ENCODE results near the gene PRXL2B.

The PRXL2B gene

DNA sequence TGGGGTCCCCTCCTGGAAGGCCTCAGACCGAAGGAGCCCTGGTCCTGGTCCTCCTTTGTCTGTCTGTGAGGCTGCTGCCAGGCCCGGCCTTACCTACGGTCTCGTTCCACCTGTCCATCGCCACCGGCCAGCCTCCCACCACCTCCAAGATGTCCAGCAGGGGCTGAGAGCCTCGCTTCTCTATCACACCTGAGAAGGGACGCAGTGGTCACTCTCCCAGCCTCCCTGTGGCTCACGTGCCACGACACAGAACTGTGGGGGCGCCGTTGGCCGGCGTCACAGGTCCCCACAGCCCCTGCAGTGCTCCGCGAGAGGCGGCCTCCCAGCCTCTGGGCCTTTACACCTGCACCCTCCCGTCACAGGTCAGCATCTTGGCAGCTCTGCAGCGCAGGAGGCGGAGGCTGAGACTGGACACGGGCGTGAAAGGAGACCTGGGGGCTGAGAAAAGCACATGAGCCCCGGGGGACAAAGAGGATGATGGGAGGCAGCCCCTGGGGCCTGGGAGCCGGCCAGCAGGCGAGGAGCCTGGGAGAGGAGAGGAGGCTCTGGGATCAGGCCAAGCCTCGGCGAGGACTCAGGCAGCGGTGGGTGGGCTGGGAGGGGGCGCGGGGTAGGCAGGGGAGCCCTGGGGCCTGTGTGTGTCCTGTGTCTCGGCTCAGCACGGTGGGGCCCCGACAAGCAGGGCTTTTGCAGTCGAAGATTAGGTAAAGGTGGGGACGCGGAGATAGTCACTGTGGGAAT lies 20.5 kb downstream of the PRXL2B start:
- Histone ChIP-seq H3K9me3 (ENCODE audit: control insufficient read depth, low read length) (no peaks in the 10 kb centered on the region), H3K27me3 (replicated peaks; ENCODE audit: control insufficient read depth, insufficient read depth, low read length, poor library complexity, severe bottlenecking) (no peaks in the 10 kb centered on the region), H3K27ac (ENCODE audit: insufficient read depth, low read length, poor library complexity, severe bottlenecking) (no peak overlapping the region), H3K4me3 (ENCODE audit: insufficient read depth, low read depth, low read length, poor library complexity, severe bottlenecking) (no peak overlapping the region), H3K36me3 (ENCODE audit: control insufficient read depth, insufficient read depth, low read length) (no peaks in the 10 kb centered on the region), H3K4me1 (ENCODE audit: control insufficient read depth, insufficient read depth, low read length, poor library complexity, severe bottlenecking) (no peaks in the 10 kb centered on the region)
- no peak for DNase-seq

GRCh38 chr1:2607641-2608091 lies 21.1 kb downstream of the PRXL2B start:
- H3K4me1 ChIP-seq (ENCODE audit: control insufficient read depth, insufficient read depth, low read length, poor library complexity, severe bottlenecking), result no peaks in the 10 kb centered on the region

GRCh38 chr1:2609319-2610035 lies 22.9 kb downstream of the PRXL2B start:
- no peak overlapping the region for H3K27ac ChIP-seq (ENCODE audit: insufficient read depth, low read length, poor library complexity, severe bottlenecking)
- H3K36me3 ChIP-seq (ENCODE audit: control insufficient read depth, insufficient read depth, low read length), result no peaks in the 10 kb centered on the region

More at GRCh38 chr1:2607641-2608091, 21.1 kb downstream of the PRXL2B start:
- Histone ChIP-seq H3K27ac (ENCODE audit: insufficient read depth, low read length, poor library complexity, severe bottlenecking) (no peak overlapping the region), H3K4me3 (ENCODE audit: insufficient read depth, low read depth, low read length, poor library complexity, severe bottlenecking) (no peak overlapping the region), H3K36me3 (ENCODE audit: control insufficient read depth, insufficient read depth, low read length) (no peaks in the 10 kb centered on the region), H3K27me3 (replicated peaks; ENCODE audit: control insufficient read depth, insufficient read depth, low read length, poor library complexity, severe bottlenecking) (no peaks in the 10 kb centered on the region), H3K9me3 (ENCODE audit: control insufficient read depth, low read length) (no peaks in the 10 kb centered on the region)
- no peak for DNase-seq

GRCh38 chr1:2610036-2610959 lies 23.7 kb downstream of the PRXL2B start:
- H3K4me3 ChIP-seq (ENCODE audit: insufficient read depth, low read depth, low read length, poor library complexity, severe bottlenecking), result no peak overlapping the region
- no peaks in the 10 kb centered on the region for H3K9me3 ChIP-seq (ENCODE audit: control insufficient read depth, low read length)
- H3K27me3 ChIP-seq (replicated peaks; ENCODE audit: control insufficient read depth, insufficient read depth, low read length, poor library complexity, severe bottlenecking), result no peaks in the 10 kb centered on the region
- no peak overlapping the region for H3K27ac ChIP-seq (ENCODE audit: insufficient read depth, low read length, poor library complexity, severe bottlenecking)
- no peaks in the 10 kb centered on the region for H3K36me3 ChIP-seq (ENCODE audit: control insufficient read depth, insufficient read depth, low read length)
- DNase-seq, result no peak
- no peaks in the 10 kb centered on the region for H3K4me1 ChIP-seq (ENCODE audit: control insufficient read depth, insufficient read depth, low read length, poor library complexity, severe bottlenecking)

More at GRCh38 chr1:2609319-2610035, 22.9 kb downstream of the PRXL2B start:
- Histone ChIP-seq H3K4me1 (ENCODE audit: control insufficient read depth, insufficient read depth, low read length, poor library complexity, severe bottlenecking) (no peaks in the 10 kb centered on the region), H3K9me3 (ENCODE audit: control insufficient read depth, low read length) (no peaks in the 10 kb centered on the region), H3K27me3 (replicated peaks; ENCODE audit: control insufficient read depth, insufficient read depth, low read length, poor library complexity, severe bottlenecking) (no peaks in the 10 kb centered on the region), H3K4me3 (ENCODE audit: insufficient read depth, low read depth, low read length, poor library complexity, severe bottlenecking) (no peak overlapping the region)
- DNase-seq, result no peak

DNA sequence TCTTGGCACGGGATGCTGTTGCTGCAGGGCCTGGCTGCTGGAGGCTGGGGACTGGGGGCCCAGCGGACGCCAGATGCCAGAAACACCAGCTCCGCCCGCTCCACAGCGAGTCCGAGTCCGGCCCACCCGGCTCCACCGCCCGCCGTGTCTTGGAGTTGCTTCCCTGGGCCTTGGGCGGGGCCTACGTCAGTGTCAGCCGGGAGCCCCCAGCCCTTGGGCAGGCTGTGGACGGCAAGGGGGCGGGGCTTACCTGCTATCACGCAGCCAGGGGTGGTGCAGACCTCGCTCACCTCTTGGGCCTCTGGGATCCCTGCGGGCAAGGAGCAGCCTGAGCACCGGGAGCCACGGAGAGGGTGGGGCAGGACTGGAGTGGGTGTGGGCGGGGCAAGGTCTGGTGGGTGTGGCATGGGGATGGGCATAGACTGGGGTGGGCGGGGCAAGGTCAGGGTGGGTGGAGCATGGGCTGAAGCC lies 24.5 kb downstream of the PRXL2B start:
- Histone ChIP-seq H3K27me3 (replicated peaks; ENCODE audit: control insufficient read depth, insufficient read depth, low read length, poor library complexity, severe bottlenecking) (no peaks in the 10 kb centered on the region), H3K9me3 (ENCODE audit: control insufficient read depth, low read length) (no peaks in the 10 kb centered on the region), H3K4me1 (ENCODE audit: control insufficient read depth, insufficient read depth, low read length, poor library complexity, severe bottlenecking) (no peaks in the 10 kb centered on the region), H3K27ac (ENCODE audit: insufficient read depth, low read length, poor library complexity, severe bottlenecking) (no peak overlapping the region), H3K36me3 (ENCODE audit: control insufficient read depth, insufficient read depth, low read length) (no peaks in the 10 kb centered on the region), H3K4me3 (ENCODE audit: insufficient read depth, low read depth, low read length, poor library complexity, severe bottlenecking) (no peak overlapping the region)
- DNase-seq, result no peak

- no peak overlapping the region for H3K4me3 ChIP-seq (ENCODE audit: insufficient read depth, low read depth, low read length, poor library complexity, severe bottlenecking)
- no peak overlapping the region for H3K27ac ChIP-seq (ENCODE audit: insufficient read depth, low read length, poor library complexity, severe bottlenecking)
- H3K9me3 ChIP-seq (ENCODE audit: control insufficient read depth, low read length), result no peaks in the 10 kb centered on the region
- no peaks in the 10 kb centered on the region for H3K4me1 ChIP-seq (ENCODE audit: control insufficient read depth, insufficient read depth, low read length, poor library complexity, severe bottlenecking)
- no peak for DNase-seq
- H3K36me3 ChIP-seq (ENCODE audit: control insufficient read depth, insufficient read depth, low read length), result no peaks in the 10 kb centered on the region
- H3K27me3 ChIP-seq (replicated peaks; ENCODE audit: control insufficient read depth, insufficient read depth, low read length, poor library complexity, severe bottlenecking), result no peaks in the 10 kb centered on the region
Measured at GRCh38 chr1:2611621-2612437, 25.3 kb downstream of the PRXL2B start.

GRCh38 chr1:2612591-2613365 lies 26.2 kb downstream of the PRXL2B start:
- Histone ChIP-seq H3K4me1 (ENCODE audit: control insufficient read depth, insufficient read depth, low read length, poor library complexity, severe bottlenecking) (no peaks in the 10 kb centered on the region), H3K36me3 (ENCODE audit: control insufficient read depth, insufficient read depth, low read length) (no peaks in the 10 kb centered on the region), H3K27ac (ENCODE audit: insufficient read depth, low read length, poor library complexity, severe bottlenecking) (no peak overlapping the region), H3K4me3 (ENCODE audit: insufficient read depth, low read depth, low read length, poor library complexity, severe bottlenecking) (no peak overlapping the region), H3K9me3 (ENCODE audit: control insufficient read depth, low read length) (no peaks in the 10 kb centered on the region), H3K27me3 (replicated peaks; ENCODE audit: control insufficient read depth, insufficient read depth, low read length, poor library complexity, severe bottlenecking) (no peaks in the 10 kb centered on the region)
- no peak for DNase-seq

DNA sequence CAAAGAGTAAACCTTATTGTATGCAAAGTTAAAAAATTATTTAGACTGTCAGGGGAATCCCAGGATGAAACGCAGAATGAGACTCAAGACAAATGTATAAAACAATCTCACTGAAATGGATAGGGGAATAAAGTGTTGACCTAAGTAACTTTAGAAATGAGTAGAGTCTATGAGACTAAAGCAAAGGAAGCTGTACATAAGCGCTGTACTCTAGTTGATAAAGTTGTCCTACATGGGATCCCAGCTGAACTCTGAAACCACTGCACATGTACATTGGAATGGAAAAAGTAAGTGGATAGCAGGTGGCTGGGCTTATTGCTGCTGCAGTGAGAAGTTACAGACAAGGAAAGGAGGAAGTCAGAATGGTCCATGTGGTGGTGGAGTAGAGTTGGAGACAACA lies 27.6 kb downstream of the PRXL2B start:
- Histone ChIP-seq H3K27me3 (replicated peaks; ENCODE audit: control insufficient read depth, insufficient read depth, low read length, poor library complexity, severe bottlenecking) (no peaks in the 10 kb centered on the region), H3K27ac (ENCODE audit: insufficient read depth, low read length, poor library complexity, severe bottlenecking) (no peak overlapping the region), H3K9me3 (ENCODE audit: control insufficient read depth, low read length) (no peaks in the 10 kb centered on the region), H3K36me3 (ENCODE audit: control insufficient read depth, insufficient read depth, low read length) (no peaks in the 10 kb centered on the region), H3K4me1 (ENCODE audit: control insufficient read depth, insufficient read depth, low read length, poor library complexity, severe bottlenecking) (no peaks in the 10 kb centered on the region), H3K4me3 (ENCODE audit: insufficient read depth, low read depth, low read length, poor library complexity, severe bottlenecking) (no peak overlapping the region)
- DNase-seq, result no peak
